B cell (primary cell): ENCODE data around the gene MET. TPM values are rescaled to one million over a fixed set of nuclear protein-coding genes. Genes with fewer than 3 reads are reported as not detected.

Source experiments
- ATAC-seq: fragments of 200-7000 bp; cut with Tn5 transposase; one replicate; pipeline ENCODE4 v1.10.0; 2021; ENCODE audit warnings: low read depth, mild to moderate bottlenecking, moderate number of reproducible peaks, moderate library complexity
- CTCF ChIA-PET: fragments of 350-600 bp; sonication (Branson Sonifier 250); formaldehyde crosslinking; loops from one replicate; lab custom pipeline; 2021; ENCODE audit warnings: antibody characterized with exemption, inconsistent platforms; lab: Charles Lee
- POLR2A ChIA-PET: fragments of 350-600 bp; sonication (Branson Sonifier 250); formaldehyde crosslinking; loops from one replicate; lab custom pipeline; 2021; ENCODE audit warnings: antibody characterized with exemption; lab: Charles Lee
- DNase-seq: peaks from one replicate; pipeline ENCODE4 v3.0.0; 2013
- H2AFZ ChIP-seq: 2 replicates; pipeline ENCODE4 v1.6.1; 2012; ENCODE audit warnings: mild to moderate bottlenecking, low read depth, low read length; ENCODE audit not compliant: insufficient read depth, poor library complexity, severe bottlenecking
- H3K27ac ChIP-seq, 2 donors: 1 replicate in 1 of 2; 2 replicates in 1 of 2; pipeline ENCODE4 v1.5.1; 2012 to 2013; ENCODE audit warnings: low read length in 2 of 2, mild to moderate bottlenecking in 2 of 2, moderate library complexity in 1 of 2
- H3K27me3 ChIP-seq, 4 experiments: fragments of 200-600 bp in 1 of 4; sonication (generic) in 1 of 4; replicated peaks in 1 of 4; 1 replicate in 2 of 4; 2 replicates in 2 of 4; pipeline versions ENCODE4 v1.6.1 to v1.7.0; 2013 to 2016; ENCODE audit warnings: low read length in 3 of 4, mild to moderate bottlenecking in 2 of 4, mixed read lengths in 1 of 4, moderate library complexity in 1 of 4; ENCODE audit not compliant: insufficient read depth in 4 of 4, control insufficient read depth in 3 of 4; ENCODE audit errors: control extremely low read depth in 1 of 4
- H3K36me3 ChIP-seq, 2 experiments: replicated peaks in 1 of 2; 1 replicate in 1 of 2; 2 replicates in 1 of 2; pipeline versions ENCODE4 v1.6.1 to v1.7.1; 2013; ENCODE audit warnings: low read length in 1 of 2; ENCODE audit not compliant: insufficient read depth in 2 of 2, control insufficient read depth in 1 of 2; ENCODE audit errors: control extremely low read depth in 1 of 2, extremely low read depth in 1 of 2
- H3K4me1 ChIP-seq, 2 donors: fragments of 200-600 bp in 1 of 2; sonication (generic) in 1 of 2; 1 replicate in 1 of 2; 2 replicates in 1 of 2; pipeline versions ENCODE4 v1.5.1 to v1.6.1; 2013 to 2017; ENCODE audit warnings: low read length in 2 of 2; ENCODE audit not compliant: control insufficient read depth in 2 of 2, insufficient read depth in 2 of 2
- H3K4me2 ChIP-seq: replicated peaks from 2 replicates; pipeline ENCODE3; 2012; ENCODE audit warnings: mild to moderate bottlenecking, low read depth, low read length; ENCODE audit not compliant: poor library complexity, severe bottlenecking
- H3K4me3 ChIP-seq, 5 experiments: fragments of 200-600 bp in 1 of 5; sonication (generic) in 1 of 5; 1 replicate in 3 of 5; 2 replicates in 2 of 5; pipeline versions ENCODE4 v1.5.1 to v1.7.0; 2011 to 2016; ENCODE audit warnings: low read length in 4 of 5, mild to moderate bottlenecking in 4 of 5, low read depth in 2 of 5, control low read depth in 1 of 5, moderate library complexity in 1 of 5; ENCODE audit not compliant: insufficient read depth in 1 of 5; ENCODE audit errors: control extremely low read depth in 1 of 5, extremely low read depth in 1 of 5
- H3K79me2 ChIP-seq: fragments of 200-600 bp; sonication (generic); one replicate; pipeline ENCODE4 v1.6.0; 2016; ENCODE audit warnings: low read length; ENCODE audit not compliant: control insufficient read depth, insufficient read depth
- H3K9ac ChIP-seq: fragments of 200-600 bp; sonication (generic); 2 replicates; pipeline ENCODE4 v1.6.1; 2017; ENCODE audit warnings: mild to moderate bottlenecking, low read length, moderate library complexity
- H3K9me3 ChIP-seq, 3 donors: one replicate each; pipeline versions ENCODE4 v1.6.1 to v1.7.1; 2013; ENCODE audit warnings: low read length in 2 of 3; ENCODE audit not compliant: control insufficient read depth in 2 of 3, insufficient read depth in 1 of 3; ENCODE audit errors: control extremely low read depth in 1 of 3
- H4K20me1 ChIP-seq: 2 replicates; pipeline ENCODE4 v1.6.0; 2012; ENCODE audit warnings: mild to moderate bottlenecking, low read length; ENCODE audit not compliant: insufficient read depth, control insufficient read depth, poor library complexity, severe bottlenecking
- H3K27ac Mint-ChIP-seq: one replicate; pipeline ENCODE4 v1.8.0; 2021; ENCODE audit warnings: mixed read lengths
- H3K27me3 Mint-ChIP-seq: one replicate; pipeline ENCODE4 v1.8.0; 2021; ENCODE audit warnings: mixed read lengths
- H3K4me1 Mint-ChIP-seq: one replicate; pipeline ENCODE4 v1.8.0; 2021; ENCODE audit warnings: mixed read lengths
- H3K4me3 Mint-ChIP-seq: one replicate; pipeline ENCODE4 v1.8.0; 2021; ENCODE audit warnings: mixed read lengths
- H3K9me3 Mint-ChIP-seq: one replicate; pipeline ENCODE4 v1.8.0; 2022; ENCODE audit warnings: mixed read lengths; ENCODE audit not compliant: insufficient read depth
- EZH2 ChIP-seq: IDR thresholded peaks from 2 replicates; pipeline ENCODE4 v1.6.1; 2012; ENCODE audit warnings: borderline replicate concordance, low read depth, mild to moderate bottlenecking, moderate library complexity, low read length; ENCODE audit not compliant: insufficient read depth, poor library complexity, severe bottlenecking
- WGBS: methylation state at CpG from one replicate; pipeline ENCODE4 v1.1.5; 2013; ENCODE audit warnings: missing lambda C conversion rate; ENCODE audit not compliant: insufficient coverage; 5-methylcytosine and 5-hydroxymethylcytosine counted together
- intact Hi-C: fragments of 100-400 bp; cut with micrococcal nuclease; formaldehyde crosslinking; loops from one replicate; pipeline ENCODE4 v1.10.0; 2022
- polyA plus RNA-seq: library from polyadenylated mRNA; depleted of rRNA; stranded (reverse); fragments of >200 nt; gene quantifications from 2 replicates; pipeline ENCODE4 v1.2.3, GENCODE V29; 2012
- total RNA-seq, 2 donors: library from RNA; stranded (reverse); fragments of 120-200 nt in 1 of 2; gene quantifications; 1 replicate in 1 of 2; 2 replicates in 1 of 2; pipeline versions ENCODE4 v1.2.3 to v1.2.4, GENCODE V29; 2013 to 2022
- TF ChIP-seq, protein P1 (sequence below): fragments of 200-600 bp; IDR thresholded peaks from one replicate; pipeline ENCODE4 v1.8.0; 2022; ENCODE audit warnings: antibody characterized with exemption, mild to moderate bottlenecking

Gene MET
- total and polyA plus RNA-seq, 2 donors (not counting 1 experiment from before 2014, with no cell fraction given) = 0.03 to 0.59 TPM

DNA sequence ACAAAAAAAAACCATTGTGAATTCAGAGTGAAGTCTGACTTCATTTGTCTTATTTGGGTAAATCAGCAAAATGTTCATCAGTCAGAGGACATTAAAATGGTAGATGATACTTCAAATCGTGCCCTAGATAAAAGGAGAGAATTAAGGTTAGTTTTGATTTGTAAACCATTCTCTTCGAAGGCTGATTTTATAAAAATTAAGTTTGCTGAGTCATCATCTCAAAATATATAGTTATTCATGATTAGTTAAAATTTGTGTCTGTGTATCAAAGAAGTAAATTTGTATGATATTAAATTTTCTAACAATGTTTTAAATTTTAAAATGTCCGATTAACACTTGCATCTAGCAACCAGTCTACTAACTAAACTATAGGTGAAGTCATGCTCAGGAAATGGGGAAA, 35.3 kb downstream of the MET start:
- Histone ChIP-seq H3K4me3 (no peak overlapping the region), H3K4me1 (no peaks in the 10 kb centered on the region), H3K27me3 (peaks cover 0 to 29% (median 4%) of the 10 kb centered on the region in 4 experiments), H3K4me2 (no peak overlapping the region), H4K20me1 (no peaks in the 10 kb centered on the region), H2AFZ (no peak overlapping the region), H3K27ac (no peak overlapping the region), H3K36me3 (no peaks in the 10 kb centered on the region), H3K9me3 (no peaks in the 10 kb centered on the region), H3K9ac (no peak overlapping the region), H3K79me2 (no peaks in the 10 kb centered on the region)
- Mint-ChIP-seq H3K4me3 (no peak overlapping the region), H3K4me1 (no peaks in the 10 kb centered on the region), H3K27me3 (peaks cover 28% of the 10 kb centered on the region), H3K9me3 (no peaks in the 10 kb centered on the region), H3K27ac (no peak overlapping the region)
- no peak for ATAC-seq
- CTCF ChIA-PET = no interaction called here
- intact Hi-C loops = no loop called here
- WGBS = no CpG with 5 or more reads among the region's 3 CpGs
- POLR2A ChIA-PET = no interaction called here
- no peak for DNase-seq
- TF ChIP-seq EZH2 = no peak
- TF ChIP-seq, protein P1, sequence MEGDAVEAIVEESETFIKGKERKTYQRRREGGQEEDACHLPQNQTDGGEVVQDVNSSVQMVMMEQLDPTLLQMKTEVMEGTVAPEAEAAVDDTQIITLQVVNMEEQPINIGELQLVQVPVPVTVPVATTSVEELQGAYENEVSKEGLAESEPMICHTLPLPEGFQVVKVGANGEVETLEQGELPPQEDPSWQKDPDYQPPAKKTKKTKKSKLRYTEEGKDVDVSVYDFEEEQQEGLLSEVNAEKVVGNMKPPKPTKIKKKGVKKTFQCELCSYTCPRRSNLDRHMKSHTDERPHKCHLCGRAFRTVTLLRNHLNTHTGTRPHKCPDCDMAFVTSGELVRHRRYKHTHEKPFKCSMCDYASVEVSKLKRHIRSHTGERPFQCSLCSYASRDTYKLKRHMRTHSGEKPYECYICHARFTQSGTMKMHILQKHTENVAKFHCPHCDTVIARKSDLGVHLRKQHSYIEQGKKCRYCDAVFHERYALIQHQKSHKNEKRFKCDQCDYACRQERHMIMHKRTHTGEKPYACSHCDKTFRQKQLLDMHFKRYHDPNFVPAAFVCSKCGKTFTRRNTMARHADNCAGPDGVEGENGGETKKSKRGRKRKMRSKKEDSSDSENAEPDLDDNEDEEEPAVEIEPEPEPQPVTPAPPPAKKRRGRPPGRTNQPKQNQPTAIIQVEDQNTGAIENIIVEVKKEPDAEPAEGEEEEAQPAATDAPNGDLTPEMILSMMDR = no peak

DNA sequence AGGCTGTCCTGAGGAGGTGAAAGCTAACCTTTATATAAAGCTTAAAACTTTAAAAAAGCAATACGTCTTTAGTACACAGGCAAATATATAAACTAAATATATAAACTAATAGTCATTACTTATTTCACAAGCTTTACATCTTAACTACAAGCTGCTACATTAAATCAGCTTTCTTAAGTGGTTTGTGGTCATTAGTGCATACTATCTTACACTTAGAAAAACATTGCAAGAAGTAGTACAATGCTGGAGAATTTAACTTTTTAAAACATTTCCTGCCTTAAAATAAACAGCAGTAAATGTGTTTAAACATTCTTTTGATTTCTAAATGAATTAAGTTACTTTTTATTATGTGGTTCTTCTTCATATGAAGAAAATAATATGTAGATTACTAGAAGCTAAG, 36.3 kb downstream of the MET start:
- WGBS = no CpG with 5 or more reads among the region's 1 CpG
- TF ChIP-seq EZH2 = no peak
- TF ChIP-seq, protein P1 = no peak
- Histone ChIP-seq H3K9ac (no peak overlapping the region), H3K79me2 (no peaks in the 10 kb centered on the region), H4K20me1 (no peaks in the 10 kb centered on the region), H3K4me2 (no peak overlapping the region), H2AFZ (no peak overlapping the region), H3K9me3 (no peaks in the 10 kb centered on the region), H3K27ac (no peak overlapping the region), H3K4me3 (no peak overlapping the region), H3K4me1 (no peaks in the 10 kb centered on the region), H3K27me3 (peaks cover 0 to 20% (median 4%) of the 10 kb centered on the region in 4 experiments), H3K36me3 (no peaks in the 10 kb centered on the region)
- H3K9me3 Mint-ChIP-seq = no peaks in the 10 kb centered on the region
- H3K27me3 Mint-ChIP-seq = peaks cover 27% of the 10 kb centered on the region
- H3K4me3 Mint-ChIP-seq = no peak overlapping the region
- intact Hi-C loops = no loop called here
- ATAC-seq = no peak
- no peak for DNase-seq
- CTCF ChIA-PET = interaction anchor here (1.1 kb wide), 1 partner anchor 10 kb away, joined by 3 read pairs; no protein-coding TSS in a partner anchor
- no peak overlapping the region for H3K27ac Mint-ChIP-seq
- POLR2A ChIA-PET = no interaction called here
- H3K4me1 Mint-ChIP-seq = no peaks in the 10 kb centered on the region
